ENCODE measurements around the gene RAB24.

- TF ChIP-seq POLR2AphosphoS5 (IDR thresholded peaks at IDR 0.05; ENCODE audit: low read depth, low read length) (no peak), CTCF (IDR thresholded peaks at IDR 0.05) (no peak)
Measured at GRCh38 chr5:177316005-177316404, 12.5 kb upstream of the RAB24 start.

Measured in Panc1 (cell line).